Neural progenitor cell (in vitro differentiated cells): ENCODE results near the gene ZFPM1.

Experiments
- EZH2 ChIP-seq: fragments of 200-600 bp; sonication (generic); IDR thresholded peaks from 2 replicates; pipeline ENCODE4 v1.6.1; 2017; ENCODE audit warnings: antibody characterized with exemption, mild to moderate bottlenecking, moderate library complexity
- EZH2phosphoT487 ChIP-seq: fragments of 200-600 bp; sonication (generic); IDR thresholded peaks from 2 replicates; pipeline ENCODE4 v1.6.1; 2017; ENCODE audit warnings: antibody characterized with exemption
- TF ChIP-seq, protein P1 (sequence below): fragments of 200-600 bp; sonication (generic); IDR thresholded peaks from 2 replicates; pipeline ENCODE4 v1.5.1; 2017; ENCODE audit warnings: antibody characterized with exemption, mild to moderate bottlenecking

DNA sequence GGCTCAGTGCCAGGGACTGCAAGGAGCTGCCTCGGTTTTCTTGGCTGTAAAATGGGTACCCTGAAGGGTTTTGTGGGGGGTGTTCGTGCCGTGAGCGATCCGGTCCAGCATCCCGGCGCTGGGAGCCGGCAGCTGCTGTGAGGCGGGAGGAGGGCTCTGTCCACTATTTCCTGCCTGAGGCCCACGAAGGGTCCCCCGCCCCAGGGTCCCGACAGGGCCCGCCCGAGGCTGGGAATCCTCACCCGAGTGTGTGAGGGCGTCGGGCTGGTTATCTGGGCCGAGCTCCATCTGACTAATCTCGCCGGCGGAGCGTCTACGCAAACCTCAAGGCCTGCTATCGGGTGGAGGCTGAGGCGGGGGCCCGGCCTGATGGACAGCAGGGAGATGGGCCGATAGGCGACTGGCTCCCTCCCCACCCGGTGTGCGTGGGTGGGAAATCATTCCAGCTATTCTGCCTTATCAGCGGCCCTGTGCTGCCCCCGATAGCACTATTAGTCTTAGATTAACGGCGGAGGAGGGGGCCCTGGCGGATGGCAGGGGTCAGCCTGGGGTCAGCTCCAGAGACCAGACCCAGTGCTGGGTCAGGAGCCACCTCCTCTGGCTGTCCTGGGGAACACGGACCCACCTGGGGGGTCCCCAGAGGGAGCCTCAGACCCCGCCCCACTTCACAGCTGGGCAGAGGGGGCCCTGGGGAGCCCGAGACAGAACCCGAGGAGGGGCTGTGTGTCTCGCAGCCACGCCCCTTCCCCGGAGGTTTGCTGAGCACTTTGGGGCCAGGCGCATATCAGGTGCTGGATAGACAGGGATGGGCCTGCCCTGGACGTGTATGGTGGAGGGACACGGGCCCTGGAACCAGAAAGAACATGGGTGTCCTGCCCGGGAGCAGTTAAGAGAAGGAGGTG lies 44.7 kb downstream of the ZFPM1 start:
- TF ChIP-seq, protein P1, sequence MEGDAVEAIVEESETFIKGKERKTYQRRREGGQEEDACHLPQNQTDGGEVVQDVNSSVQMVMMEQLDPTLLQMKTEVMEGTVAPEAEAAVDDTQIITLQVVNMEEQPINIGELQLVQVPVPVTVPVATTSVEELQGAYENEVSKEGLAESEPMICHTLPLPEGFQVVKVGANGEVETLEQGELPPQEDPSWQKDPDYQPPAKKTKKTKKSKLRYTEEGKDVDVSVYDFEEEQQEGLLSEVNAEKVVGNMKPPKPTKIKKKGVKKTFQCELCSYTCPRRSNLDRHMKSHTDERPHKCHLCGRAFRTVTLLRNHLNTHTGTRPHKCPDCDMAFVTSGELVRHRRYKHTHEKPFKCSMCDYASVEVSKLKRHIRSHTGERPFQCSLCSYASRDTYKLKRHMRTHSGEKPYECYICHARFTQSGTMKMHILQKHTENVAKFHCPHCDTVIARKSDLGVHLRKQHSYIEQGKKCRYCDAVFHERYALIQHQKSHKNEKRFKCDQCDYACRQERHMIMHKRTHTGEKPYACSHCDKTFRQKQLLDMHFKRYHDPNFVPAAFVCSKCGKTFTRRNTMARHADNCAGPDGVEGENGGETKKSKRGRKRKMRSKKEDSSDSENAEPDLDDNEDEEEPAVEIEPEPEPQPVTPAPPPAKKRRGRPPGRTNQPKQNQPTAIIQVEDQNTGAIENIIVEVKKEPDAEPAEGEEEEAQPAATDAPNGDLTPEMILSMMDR, result no peak
- TF ChIP-seq EZH2, result no peak
- TF ChIP-seq EZH2phosphoT487, result no peak
